PC-3 (cell line): Measurements from ENCODE around the gene GIMAP1.
A peak's percentile ranks its signal among the peaks of the same experiment; 100 is the strongest.

Experiments
- CTCF ChIP-seq: fragments of 300-600 bp; sonication (generic); conservative IDR thresholded peaks from 2 replicates; pipeline ENCODE4 v1.5.1; 2017; ENCODE audit warnings: antibody characterized with exemption, low read depth, mild to moderate bottlenecking, low read length
- EZH2 ChIP-seq: fragments of 300-600 bp; sonication (generic); IDR thresholded peaks from one replicate; pipeline ENCODE4 v1.6.1; 2017; ENCODE audit warnings: antibody characterized with exemption, mild to moderate bottlenecking, low read length; ENCODE audit not compliant: unreplicated experiment

- TF ChIP-seq CTCF (peak; percentile 53), EZH2 (no peak)
Observed at GRCh38 chr7:150756858-150757257, 40.4 kb downstream of the GIMAP1 start.
